PC-3 (cell line): Measurements from ENCODE around the gene TGFBI. TPM values are rescaled to one million over a fixed set of nuclear protein-coding genes. Genes with fewer than 3 reads are reported as not detected.

Source experiments
- ATAC-seq: fragments of 200-7000 bp; cut with Tn5 transposase; 2 replicates; pipeline ENCODE4 v1.9.1; 2020; ENCODE audit warnings: mild to moderate bottlenecking, moderate library complexity
- BruUV-seq: library from RNA; stranded (reverse); fragments of 400-500 nt; replicated peaks from 2 replicates; lab custom pipeline; 2021; lab: Mats Ljungman, UMichigan
- CTCF ChIA-PET: fragments of 300-600 bp; sonication (Branson Sonifier 250); formaldehyde crosslinking; loops from one replicate; lab custom pipeline; 2022; ENCODE audit warnings: antibody characterized with exemption; lab: Charles Lee
- POLR2A ChIA-PET: fragments of 300-600 bp; sonication (Branson Sonifier 250); formaldehyde crosslinking; loops from one replicate; lab custom pipeline; 2022; ENCODE audit warnings: antibody characterized with exemption; ENCODE audit not compliant: unreplicated experiment; lab: Charles Lee
- DNase-seq: peaks from one replicate; pipeline ENCODE4 v3.0.0-alpha.2; 2015
- H2AFZ ChIP-seq: fragments of 300-600 bp; sonication (generic); 2 replicates; pipeline ENCODE4 v1.6.0; 2016; ENCODE audit warnings: antibody characterized with exemption, low read length
- H3F3A ChIP-seq: fragments of 300-600 bp; sonication (generic); one replicate; pipeline ENCODE4 v1.6.0; 2017; ENCODE audit warnings: antibody characterized with exemption, low read length, control low read depth, mild to moderate bottlenecking; ENCODE audit not compliant: unreplicated experiment
- H3K27ac ChIP-seq: fragments of 300-600 bp; sonication (generic); 2 replicates; pipeline ENCODE4 v1.5.1; 2016; ENCODE audit warnings: mild to moderate bottlenecking, low read length
- H3K27me3 ChIP-seq: fragments of 300-600 bp; sonication (generic); 2 replicates; pipeline ENCODE4 v1.6.1; 2016; ENCODE audit warnings: low read length, mixed read lengths
- H3K36me3 ChIP-seq: fragments of 300-600 bp; sonication (generic); 2 replicates; pipeline ENCODE4 v1.6.1; 2016; ENCODE audit warnings: low read depth, mixed run types, low read length, mixed read lengths
- H3K4me1 ChIP-seq: fragments of 300-600 bp; sonication (generic); 2 replicates; pipeline ENCODE4 v1.5.1; 2016; ENCODE audit warnings: low read length; ENCODE audit not compliant: insufficient read depth
- H3K4me2 ChIP-seq: fragments of 300-600 bp; sonication (generic); 2 replicates; pipeline ENCODE4 v1.6.0; 2016; ENCODE audit warnings: low read length
- H3K4me3 ChIP-seq: fragments of 300-600 bp; sonication (generic); 2 replicates; pipeline ENCODE4 v1.5.1; 2016; ENCODE audit warnings: mild to moderate bottlenecking, low read length, mixed read lengths
- H3K79me2 ChIP-seq: fragments of 300-600 bp; sonication (generic); 2 replicates; pipeline ENCODE4 v1.6.1; 2017; ENCODE audit warnings: low read length, mixed read lengths
- H3K9ac ChIP-seq: fragments of 300-600 bp; sonication (generic); 2 replicates; pipeline ENCODE4 v1.6.0; 2016; ENCODE audit warnings: mild to moderate bottlenecking, low read length
- H3K9me2 ChIP-seq: fragments of 300-600 bp; sonication (generic); replicated peaks from 2 replicates; pipeline ENCODE4 v1.6.1; 2016; ENCODE audit warnings: mixed run types, low read length, mixed read lengths
- H3K9me3 ChIP-seq: fragments of 300-600 bp; sonication (generic); 2 replicates; pipeline ENCODE4 v1.6.1; 2016; ENCODE audit warnings: low read length, mixed read lengths
- H4K20me1 ChIP-seq: fragments of 300-600 bp; sonication (generic); 2 replicates; pipeline ENCODE4 v1.6.1; 2016; ENCODE audit warnings: low read length, mixed read lengths
- EZH2 ChIP-seq: fragments of 300-600 bp; sonication (generic); IDR thresholded peaks from one replicate; pipeline ENCODE4 v1.6.1; 2017; ENCODE audit warnings: antibody characterized with exemption, mild to moderate bottlenecking, low read length; ENCODE audit not compliant: unreplicated experiment
- EZH2phosphoT487 ChIP-seq: fragments of 300-600 bp; sonication (generic); IDR thresholded peaks from 2 replicates; pipeline ENCODE4 v1.6.1; 2018; ENCODE audit warnings: mild to moderate bottlenecking, antibody characterized with exemption, low read length, borderline replicate concordance
- intact Hi-C: fragments of 100-400 bp; cut with micrococcal nuclease; formaldehyde crosslinking; loops from 2 replicates; pipeline ENCODE4 v1.9.0; 2023
- total RNA-seq: library from RNA; depleted of rRNA; stranded (reverse); fragments of >200 nt; gene quantifications from 2 replicates; pipeline ENCODE4 v1.2.3, GENCODE V29; 2014
- TF ChIP-seq, protein P1 (sequence below): fragments of 300-600 bp; sonication (generic); conservative IDR thresholded peaks from 2 replicates; pipeline ENCODE4 v1.5.1; 2017; ENCODE audit warnings: antibody characterized with exemption, low read depth, mild to moderate bottlenecking, low read length

TGFBI gene
- total RNA-seq, 1 experiment from 2014 or later = 4.8 TPM

DNA sequence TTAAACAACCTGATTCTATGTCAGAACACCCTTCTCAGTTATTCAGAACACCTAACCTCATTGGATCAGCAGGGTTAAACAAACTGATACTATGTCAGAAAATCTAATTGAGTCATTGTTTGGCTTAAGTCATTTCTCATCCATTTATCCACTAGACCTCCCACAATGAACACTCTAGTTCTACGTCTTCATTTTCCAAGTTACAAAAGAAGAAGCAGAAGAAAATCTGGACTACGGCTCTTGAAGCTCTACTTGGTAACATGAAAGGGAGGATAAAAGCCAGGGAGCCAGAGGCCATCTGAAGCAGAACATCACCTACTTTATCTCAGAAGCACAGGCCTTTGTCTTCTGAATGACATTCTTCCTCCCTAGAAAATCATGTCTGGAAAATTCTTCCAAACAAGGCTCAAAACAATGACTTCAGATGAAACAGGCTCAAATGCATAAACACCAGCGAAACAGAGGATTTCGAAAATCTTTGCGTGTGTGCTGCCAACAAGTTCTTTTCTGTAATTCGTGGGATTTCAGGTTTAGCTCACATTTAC lies 35.4 kb upstream of the TGFBI start:
- H3K4me3 ChIP-seq = no peak overlapping the region
- ATAC-seq = no peak
- peaks cover 12% of the 10 kb centered on the region for H3K4me1 ChIP-seq
- H3K4me2 ChIP-seq = peak overlapping the region; percentile 10; the same call in 1 of the 2 replicates
- no peaks in the 10 kb centered on the region for H3K79me2 ChIP-seq
- intact Hi-C loops = no loop called here
- TF ChIP-seq EZH2 (no peak), EZH2phosphoT487 (no peak)
- TF ChIP-seq, protein P1, sequence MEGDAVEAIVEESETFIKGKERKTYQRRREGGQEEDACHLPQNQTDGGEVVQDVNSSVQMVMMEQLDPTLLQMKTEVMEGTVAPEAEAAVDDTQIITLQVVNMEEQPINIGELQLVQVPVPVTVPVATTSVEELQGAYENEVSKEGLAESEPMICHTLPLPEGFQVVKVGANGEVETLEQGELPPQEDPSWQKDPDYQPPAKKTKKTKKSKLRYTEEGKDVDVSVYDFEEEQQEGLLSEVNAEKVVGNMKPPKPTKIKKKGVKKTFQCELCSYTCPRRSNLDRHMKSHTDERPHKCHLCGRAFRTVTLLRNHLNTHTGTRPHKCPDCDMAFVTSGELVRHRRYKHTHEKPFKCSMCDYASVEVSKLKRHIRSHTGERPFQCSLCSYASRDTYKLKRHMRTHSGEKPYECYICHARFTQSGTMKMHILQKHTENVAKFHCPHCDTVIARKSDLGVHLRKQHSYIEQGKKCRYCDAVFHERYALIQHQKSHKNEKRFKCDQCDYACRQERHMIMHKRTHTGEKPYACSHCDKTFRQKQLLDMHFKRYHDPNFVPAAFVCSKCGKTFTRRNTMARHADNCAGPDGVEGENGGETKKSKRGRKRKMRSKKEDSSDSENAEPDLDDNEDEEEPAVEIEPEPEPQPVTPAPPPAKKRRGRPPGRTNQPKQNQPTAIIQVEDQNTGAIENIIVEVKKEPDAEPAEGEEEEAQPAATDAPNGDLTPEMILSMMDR = no peak
- H4K20me1 ChIP-seq = no peaks in the 10 kb centered on the region
- no peaks in the 10 kb centered on the region for H3K27me3 ChIP-seq
- H3K9ac ChIP-seq = no peak overlapping the region
- H3K36me3 ChIP-seq = no peaks in the 10 kb centered on the region
- H3K9me3 ChIP-seq = no peaks in the 10 kb centered on the region
- no peaks in the 10 kb centered on the region for H3F3A ChIP-seq
- no peak overlapping the region for H2AFZ ChIP-seq
- CTCF ChIA-PET = no interaction called here
- POLR2A ChIA-PET = no interaction called here
- no peaks in the 10 kb centered on the region for H3K9me2 ChIP-seq
- no TSS peak for BruUV-seq
- H3K27ac ChIP-seq = no peak overlapping the region
- peak; percentile 26 for DNase-seq

DNA sequence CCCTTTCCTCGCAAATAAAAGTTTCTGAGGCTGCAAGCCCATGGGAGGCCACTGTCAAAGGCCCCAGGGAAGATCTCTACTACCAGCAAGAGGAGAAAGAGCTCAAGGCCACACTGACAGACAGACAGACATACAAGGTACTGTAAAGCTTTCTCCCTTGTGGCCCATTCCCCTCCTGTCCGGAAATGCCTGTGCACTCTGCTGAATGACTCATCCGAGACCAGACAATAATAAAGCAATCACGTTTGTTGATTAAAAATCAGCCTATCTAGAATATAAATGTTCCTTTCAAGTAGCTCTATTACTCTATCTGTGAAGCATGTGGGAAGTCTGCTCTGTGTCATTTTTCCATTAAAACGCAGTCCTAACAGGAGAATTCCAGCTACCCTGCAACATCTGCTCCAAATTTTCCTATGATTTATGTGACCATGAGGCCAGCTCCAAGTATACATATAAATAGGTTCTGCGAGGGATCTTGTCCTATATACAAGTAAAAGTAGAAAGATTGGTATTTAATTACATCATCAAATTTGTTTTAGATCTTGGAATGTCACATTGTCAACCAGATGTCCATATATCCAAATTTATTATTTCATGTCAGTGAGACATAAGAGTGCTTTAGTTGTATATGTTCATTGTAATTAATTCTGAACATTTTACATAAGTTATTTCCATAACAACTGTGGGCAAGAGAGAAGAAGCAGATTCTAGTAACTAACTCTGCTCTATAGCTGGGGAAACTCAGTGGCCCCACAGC lies 34.7 kb upstream of the TGFBI start:
- Histone ChIP-seq H3K4me1 (peaks cover 15% of the 10 kb centered on the region), H3K9me2 (no peaks in the 10 kb centered on the region), H3F3A (no peaks in the 10 kb centered on the region), H3K4me3 (no peak overlapping the region), H2AFZ (no peak overlapping the region), H4K20me1 (no peaks in the 10 kb centered on the region), H3K4me2 (peak overlapping the region; percentile 10; the same call in 1 of the 2 replicates), H3K79me2 (no peaks in the 10 kb centered on the region), H3K9me3 (no peaks in the 10 kb centered on the region), H3K9ac (no peak overlapping the region), H3K36me3 (no peaks in the 10 kb centered on the region), H3K27ac (no peak overlapping the region), H3K27me3 (no peaks in the 10 kb centered on the region)
- CTCF ChIA-PET = no interaction called here
- ATAC-seq (peak; percentile 55; the same call in 1 of the 2 replicates), DNase-seq (peak; percentile 25)
- POLR2A ChIA-PET = no interaction called here
- TF ChIP-seq, protein P1 = no peak
- no peak for TF ChIP-seq EZH2
- no peak for TF ChIP-seq EZH2phosphoT487
- intact Hi-C loops = no loop called here
- BruUV-seq = no TSS peak

DNA sequence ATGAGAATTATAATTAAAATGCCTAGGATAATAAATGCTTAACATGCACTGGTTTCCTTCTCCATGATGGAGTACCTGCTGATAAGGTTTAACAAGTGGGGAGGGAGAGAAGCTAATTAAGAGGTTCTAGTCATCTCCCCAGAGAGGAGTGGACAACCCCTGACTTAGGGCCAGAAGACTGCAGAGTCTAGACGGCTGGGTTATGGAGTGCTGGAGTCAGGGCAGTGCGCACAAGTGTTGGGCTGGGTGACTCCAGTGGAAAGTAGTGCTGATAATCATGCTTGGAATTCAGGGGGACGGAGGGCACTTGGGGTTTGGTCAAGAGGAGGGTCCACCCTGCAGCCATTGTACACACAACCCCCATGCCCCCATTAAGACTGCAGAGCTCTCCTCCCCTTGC lies 32.8 kb upstream of the TGFBI start:
- no peak overlapping the region for H3K27ac ChIP-seq
- no peak overlapping the region for H3K4me3 ChIP-seq
- H3K36me3 ChIP-seq = no peaks in the 10 kb centered on the region
- no peak overlapping the region for H3K9ac ChIP-seq
- no peaks in the 10 kb centered on the region for H3K27me3 ChIP-seq
- no peaks in the 10 kb centered on the region for H3K9me3 ChIP-seq
- POLR2A ChIA-PET = no interaction called here
- no TSS peak for BruUV-seq
- no peaks in the 10 kb centered on the region for H3K79me2 ChIP-seq
- H4K20me1 ChIP-seq = no peaks in the 10 kb centered on the region
- intact Hi-C loops = no loop called here
- TF ChIP-seq, protein P1 = no peak
- TF ChIP-seq EZH2 (no peak), EZH2phosphoT487 (no peak)
- no peak overlapping the region for H2AFZ ChIP-seq
- no peaks in the 10 kb centered on the region for H3K9me2 ChIP-seq
- DNase-seq = no peak
- H3K4me1 ChIP-seq = peaks cover 23% of the 10 kb centered on the region
- H3K4me2 ChIP-seq = no peak overlapping the region
- ATAC-seq = no peak
- H3F3A ChIP-seq = no peaks in the 10 kb centered on the region
- CTCF ChIA-PET = no interaction called here
